GM23248 (cell line): ENCODE results near the gene TLE6. TPM values are rescaled to one million over a fixed set of nuclear protein-coding genes. Genes with fewer than 3 reads are reported as not detected.

Experiments used
- DNase-seq: peaks from one replicate; pipeline ENCODE4 v3.0.0-alpha.2; 2015
- H2AFZ ChIP-seq: fragments of 200-600 bp; sonication (generic); 2 replicates; pipeline ENCODE4 v1.6.1; 2016; ENCODE audit warnings: antibody characterized with exemption
- H3F3A ChIP-seq: fragments of 200-600 bp; sonication (generic); 2 replicates; pipeline ENCODE4 v1.6.1; 2016; ENCODE audit warnings: mild to moderate bottlenecking, antibody characterized with exemption, mixed run types; ENCODE audit not compliant: insufficient read depth
- H3K27ac ChIP-seq: fragments of 200-600 bp; sonication (generic); 2 replicates; pipeline ENCODE4 v1.5.1; 2016; ENCODE audit warnings: mild to moderate bottlenecking
- H3K27me3 ChIP-seq: fragments of 200-600 bp; sonication (generic); replicated peaks from 2 replicates; pipeline ENCODE4 v1.6.1; 2016; ENCODE audit warnings: mild to moderate bottlenecking; ENCODE audit not compliant: insufficient read depth
- H3K36me3 ChIP-seq: fragments of 200-600 bp; sonication (generic); 2 replicates; pipeline ENCODE4 v1.6.1; 2016; ENCODE audit warnings: low read depth, mild to moderate bottlenecking
- H3K4me1 ChIP-seq: fragments of 200-600 bp; sonication (generic); 2 replicates; pipeline ENCODE4 v1.6.1; 2016; ENCODE audit warnings: mild to moderate bottlenecking; ENCODE audit not compliant: insufficient read depth
- H3K4me2 ChIP-seq: fragments of 200-600 bp; sonication (generic); one replicate; pipeline ENCODE4 v1.6.1; 2016; ENCODE audit warnings: mild to moderate bottlenecking; ENCODE audit not compliant: unreplicated experiment
- H3K4me3 ChIP-seq: fragments of 200-600 bp; sonication (generic); 2 replicates; pipeline ENCODE4 v1.5.1; 2016; ENCODE audit warnings: mild to moderate bottlenecking
- H3K79me2 ChIP-seq: fragments of 200-600 bp; sonication (generic); 2 replicates; pipeline ENCODE4 v1.6.1; 2016; ENCODE audit warnings: mild to moderate bottlenecking; ENCODE audit not compliant: insufficient read depth
- H3K9ac ChIP-seq: fragments of 200-600 bp; sonication (generic); 2 replicates; pipeline ENCODE4 v1.6.1; 2016; ENCODE audit warnings: mild to moderate bottlenecking
- H3K9me2 ChIP-seq: fragments of 200-600 bp; sonication (generic); 2 replicates; pipeline ENCODE4 v1.6.1; 2016; ENCODE audit warnings: mixed run types, mild to moderate bottlenecking, moderate library complexity; ENCODE audit not compliant: insufficient read depth
- H3K9me3 ChIP-seq: fragments of 200-600 bp; sonication (generic); one replicate; pipeline ENCODE4 v1.6.1; 2017; ENCODE audit warnings: low read depth
- H4K20me1 ChIP-seq: fragments of 200-600 bp; sonication (generic); 2 replicates; pipeline ENCODE4 v1.6.0; 2016; ENCODE audit not compliant: insufficient read depth
- EZH2 ChIP-seq: fragments of 200-600 bp; sonication (generic); IDR thresholded peaks from 2 replicates; pipeline ENCODE4 v1.6.1; 2018; ENCODE audit warnings: antibody characterized with exemption, mild to moderate bottlenecking; ENCODE audit not compliant: insufficient read depth, poor library complexity, severe bottlenecking
- EZH2phosphoT487 ChIP-seq: fragments of 200-600 bp; sonication (generic); IDR thresholded peaks from 2 replicates; pipeline ENCODE4 v1.6.1; 2018; ENCODE audit warnings: antibody characterized with exemption, moderate library complexity, mild to moderate bottlenecking, low read depth; ENCODE audit not compliant: insufficient read depth
- WGBS, 2 experiments: methylation state at CpG; one replicate each; pipeline ENCODE4 v1.1.6; 2015 to 2017; ENCODE audit warnings: low lambda C conversion rate in 2 of 2, low coverage in 1 of 2; ENCODE audit errors: missing lambda C conversion rate in 2 of 2; 5-methylcytosine and 5-hydroxymethylcytosine counted together
- in situ Hi-C: fragments of 300-500 bp; cut with MboI; formaldehyde crosslinking; loops from 2 replicates; pipeline ENCODE4 v1.15.0; 2020
- polyA plus RNA-seq: library from polyadenylated mRNA; unstranded; fragments of >200 nt; fragmentation: Nextera tagmentation; extraction: Ambion mirVana; gene quantifications from 2 replicates; pipeline ENCODE4 v1.2.1, GENCODE V29; 2016
- total RNA-seq: library from RNA; depleted of rRNA; stranded (reverse); fragments of >200 nt; shearing (Covaris generic); gene quantifications from 2 replicates; pipeline ENCODE4 v1.2.3, GENCODE V29; 2014; rRNA removed

Gene TLE6
- total and polyA plus RNA-seq, 2 experiments from 2014 or later, result 0.21 to 0.65 TPM

DNA sequence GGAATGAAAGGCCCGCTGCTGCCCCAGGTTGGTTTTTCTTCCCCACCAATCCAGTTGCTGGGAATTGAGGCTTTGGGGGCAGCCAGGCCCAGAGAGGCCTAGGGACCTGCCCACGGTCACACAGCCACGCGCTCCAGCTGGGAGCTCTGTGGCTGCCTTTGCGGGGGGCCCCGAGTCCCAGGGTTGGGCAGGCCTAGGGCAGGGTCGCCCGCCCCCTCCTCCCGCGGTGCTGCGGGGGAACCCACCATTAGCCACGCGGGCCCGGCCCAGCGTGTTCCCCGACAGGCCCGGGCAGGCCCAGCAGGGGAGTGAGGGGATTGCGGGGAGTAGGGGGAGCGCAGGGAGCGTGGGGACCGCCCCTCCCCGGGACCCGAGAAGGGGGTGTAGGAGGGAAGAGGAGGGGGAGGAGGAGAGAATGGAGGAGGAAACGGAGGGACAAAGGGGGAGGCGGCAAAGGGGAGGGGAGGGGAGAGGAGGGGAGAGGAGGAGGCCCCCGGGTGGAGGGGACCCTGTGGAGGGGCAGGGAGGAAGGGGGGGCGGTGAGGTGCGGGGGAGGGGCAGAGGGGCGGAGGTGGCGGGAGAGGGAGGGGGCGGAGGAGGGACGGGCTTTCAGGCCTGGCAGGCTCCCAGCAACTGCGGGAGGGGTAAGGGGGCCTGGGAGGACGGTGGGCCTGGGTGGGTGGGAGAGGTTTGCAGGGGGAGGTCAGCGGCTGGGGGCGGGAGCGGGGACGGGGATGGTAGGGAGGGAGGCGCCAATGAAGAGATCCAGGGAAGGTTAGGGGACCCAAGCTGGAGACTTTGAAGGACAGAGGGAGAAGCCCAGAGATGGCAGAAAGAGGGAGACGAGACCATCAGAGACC, 64.6 kb downstream of the TLE6 start:
- 0 out of 2 replicates have a peak, but pooled peaks cover 7% of the 10 kb centered on the region for H3F3A ChIP-seq
- no peak for DNase-seq
- in situ Hi-C loops, result no loop called here
- H4K20me1 ChIP-seq, result no peaks in the 10 kb centered on the region
- no peaks in the 10 kb centered on the region for H3K4me1 ChIP-seq
- H3K4me3 ChIP-seq, result no peak overlapping the region
- TF ChIP-seq EZH2phosphoT487, result no peak
- TF ChIP-seq EZH2, result no peak
- H3K9me2 ChIP-seq, result no peaks in the 10 kb centered on the region
- WGBS, 2 experiments, result 28 to 47% methylated on average over 20 to 39 of the region's 40 CpGs
- H2AFZ ChIP-seq, result peak overlapping the region; percentile 41; the same call in 1 of the 2 replicates
- H3K4me2 ChIP-seq, result no peak overlapping the region
- H3K79me2 ChIP-seq, result no peaks in the 10 kb centered on the region
- H3K27ac ChIP-seq, result no peak overlapping the region
- H3K9me3 ChIP-seq, result no peaks in the 10 kb centered on the region
- no peaks in the 10 kb centered on the region for H3K36me3 ChIP-seq
- H3K9ac ChIP-seq, result no peak overlapping the region
- no peaks in the 10 kb centered on the region for H3K27me3 ChIP-seq

DNA sequence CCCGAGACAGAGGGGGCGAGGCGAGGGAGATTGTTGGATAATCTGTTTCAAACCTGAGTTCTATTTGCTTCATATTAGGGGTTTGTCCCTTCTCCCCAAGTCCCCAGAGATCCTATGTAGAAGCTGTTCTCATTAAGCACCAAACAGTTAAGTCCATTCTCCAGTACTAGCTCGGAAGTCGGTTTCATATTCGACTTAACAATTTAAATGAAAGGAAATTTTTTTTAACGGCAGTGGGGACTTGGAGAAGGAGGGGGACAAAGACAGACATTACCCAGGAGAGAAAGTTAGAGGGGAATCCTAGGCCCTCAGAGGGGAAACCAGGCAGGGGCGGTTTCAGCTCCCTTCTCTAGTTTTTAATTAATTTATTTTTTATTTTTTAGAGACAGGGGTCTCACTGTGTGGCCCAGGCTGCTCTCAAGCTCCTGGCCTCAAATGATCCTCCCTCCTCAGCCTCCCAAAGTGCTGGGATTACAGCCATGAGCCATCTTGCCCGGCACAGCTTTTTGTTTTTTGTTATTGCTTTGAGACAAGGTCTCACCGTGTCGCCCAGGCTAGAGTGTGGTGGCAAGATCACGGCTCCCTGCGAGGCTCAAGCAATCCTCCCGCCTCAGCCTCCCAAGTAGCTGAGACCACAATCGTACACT, 65.4 kb downstream of the TLE6 start:
- Histone ChIP-seq H3K9ac (no peak overlapping the region), H3K79me2 (no peaks in the 10 kb centered on the region), H2AFZ (peak overlapping the region; percentile 41; the same call in 1 of the 2 replicates), H3K27ac (no peak overlapping the region), H3K9me3 (no peaks in the 10 kb centered on the region), H3K9me2 (no peaks in the 10 kb centered on the region), H3F3A (0 out of 2 replicates have a peak, but pooled peaks cover 7% of the 10 kb centered on the region), H3K4me2 (no peak overlapping the region), H3K4me1 (no peaks in the 10 kb centered on the region), H3K4me3 (no peak overlapping the region), H4K20me1 (no peaks in the 10 kb centered on the region), H3K27me3 (no peaks in the 10 kb centered on the region), H3K36me3 (no peaks in the 10 kb centered on the region)
- in situ Hi-C loops, result no loop called here
- WGBS, 2 experiments, result 39% methylated on average over 15 of the region's 15 CpGs
- DNase-seq, result no peak
- TF ChIP-seq EZH2 (no peak), EZH2phosphoT487 (no peak)

Other genes starting within 250 kb of the TLE6 start
- 38.4 and 50.9 TPM in 2 replicates for gene SLC39A3, start 237.5 kb upstream of the TLE6 start, total RNA-seq
- gene SLC39A3, start 237.5 kb upstream of the TLE6 start, polyA plus RNA-seq, result 45.0 and 45.2 TPM in 2 replicates
- gene SGTA, start 194.3 kb upstream of the TLE6 start, total RNA-seq, result 56.1 and 57.5 TPM in 2 replicates
- 66.0 and 66.2 TPM in 2 replicates for gene SGTA, start 194.3 kb upstream of the TLE6 start, polyA plus RNA-seq
- 136 and 153 TPM in 2 replicates for gene THOP1, start 192.1 kb upstream of the TLE6 start, total RNA-seq
- gene THOP1, start 192.1 kb upstream of the TLE6 start, polyA plus RNA-seq, result 64.8 and 70.0 TPM in 2 replicates
- 2.9 and 3.0 TPM in 2 replicates for gene ZNF554, start 157.7 kb upstream of the TLE6 start, total RNA-seq
- gene ZNF554, start 157.7 kb upstream of the TLE6 start, polyA plus RNA-seq, result 1.4 and 2.2 TPM in 2 replicates
- 4.3 and 7.3 TPM in 2 replicates for gene ZNF555, start 136.1 kb upstream of the TLE6 start, total RNA-seq
- gene ZNF555, start 136.1 kb upstream of the TLE6 start, polyA plus RNA-seq, result 5.8 and 6.2 TPM in 2 replicates
- gene ZNF556, start 110.2 kb upstream of the TLE6 start, total RNA-seq, result not detected in 2 replicates
- gene ZNF556, start 110.2 kb upstream of the TLE6 start, polyA plus RNA-seq, result not detected in 2 replicates
- gene ZNF57, start 76.6 kb upstream of the TLE6 start, total RNA-seq, result 1.7 and 4.6 TPM in 2 replicates
- 1.9 and 2.3 TPM in 2 replicates for gene ZNF57, start 76.6 kb upstream of the TLE6 start, polyA plus RNA-seq
- 0.76 and 1.1 TPM in 2 replicates for gene ZNF77, start 32.6 kb upstream of the TLE6 start, total RNA-seq
- gene ZNF77, start 32.6 kb upstream of the TLE6 start, polyA plus RNA-seq, result 1.2 TPM in 2 replicates
- 4.3 and 10.1 TPM in 2 replicates for gene TLE2, start 51.7 kb downstream of the TLE6 start, total RNA-seq
- 2.9 and 3.6 TPM in 2 replicates for gene TLE2, start 51.7 kb downstream of the TLE6 start, polyA plus RNA-seq
- gene TLE5, start 84.9 kb downstream of the TLE6 start, total RNA-seq, result 254 and 337 TPM in 2 replicates
- 133 and 157 TPM in 2 replicates for gene TLE5, start 84.9 kb downstream of the TLE6 start, polyA plus RNA-seq
- gene GNA11, start 116.8 kb downstream of the TLE6 start, total RNA-seq, result 69.9 and 99.3 TPM in 2 replicates
- gene GNA11, start 116.8 kb downstream of the TLE6 start, polyA plus RNA-seq, result 14.2 and 15.0 TPM in 2 replicates
- not detected in 2 replicates for gene GNA15, start 158.5 kb downstream of the TLE6 start, total RNA-seq
- gene GNA15, start 158.5 kb downstream of the TLE6 start, polyA plus RNA-seq, result not detected in 2 replicates
- gene S1PR4, start 201.2 kb downstream of the TLE6 start, total RNA-seq, result not detected in 2 replicates
- not detected in 2 replicates for gene S1PR4, start 201.2 kb downstream of the TLE6 start, polyA plus RNA-seq
- 73.0 and 76.5 TPM in 2 replicates for gene NCLN, start 208.4 kb downstream of the TLE6 start, total RNA-seq
- gene NCLN, start 208.4 kb downstream of the TLE6 start, polyA plus RNA-seq, result 84.8 and 91.3 TPM in 2 replicates
- 1.1 TPM in 1 of 2 replicates, not detected in the other for gene CELF5, start 247.1 kb downstream of the TLE6 start, total RNA-seq
- gene CELF5, start 247.1 kb downstream of the TLE6 start, polyA plus RNA-seq, result 0.24 TPM in 1 of 2 replicates, not detected in the other